ENCODE measurements around the gene PIK3R5.
"Not testable (repeated sequence)": the region's sequence is repeated elsewhere in the genome, so short reads cannot be mapped to it uniquely, and the experiment has no call there.

PIK3R5 gene

GRCh38 chr17:8965394-8966168 lies at the start of gene PIK3R5:
Gene PIK3R5, minus strand, starts transcription at chr17:8965707. Its CDS starts 54,213 bp downstream, at chr17:8911494.
- no peak for DNase-seq

GRCh38 chr17:9011001-9011400 lies 45.5 kb upstream of the PIK3R5 start:
- no peak for DNase-seq

GRCh38 chr17:9009737-9010136 lies 44.2 kb upstream of the PIK3R5 start:
- no peak for DNase-seq

- DNase-seq, result no peak
Measured at GRCh38 chr17:9009096-9009495, 43.6 kb upstream of the PIK3R5 start.

GRCh38 chr17:9007052-9007714 lies 41.7 kb upstream of the PIK3R5 start:
- DNase-seq, result no peak

GRCh38 chr17:9006175-9006767 lies 40.8 kb upstream of the PIK3R5 start:
- DNase-seq, result no peak

GRCh38 chr17:9004961-9005285 lies 39.4 kb upstream of the PIK3R5 start:
- no peak for DNase-seq

- DNase-seq, result no peak
Measured at GRCh38 chr17:9004132-9004960, 38.8 kb upstream of the PIK3R5 start.

GRCh38 chr17:9003355-9004131 lies 38.0 kb upstream of the PIK3R5 start:
- no peak for DNase-seq

- no peak for DNase-seq
Measured at GRCh38 chr17:9002606-9003354, 37.3 kb upstream of the PIK3R5 start.

GRCh38 chr17:9002227-9002605 lies 36.7 kb upstream of the PIK3R5 start:
- no peak for DNase-seq

- DNase-seq, result no peak
Measured at GRCh38 chr17:9001559-9001958, 36.1 kb upstream of the PIK3R5 start.

GRCh38 chr17:8997994-8998628 lies 32.6 kb upstream of the PIK3R5 start:
- DNase-seq, result peak; percentile 52

GRCh38 chr17:8995711-8996110 lies 30.2 kb upstream of the PIK3R5 start:
- DNase-seq, result no peak

- DNase-seq, result peak; percentile 19
Measured at GRCh38 chr17:8994319-8994718, 28.8 kb upstream of the PIK3R5 start.

GRCh38 chr17:8991514-8992285 lies 26.2 kb upstream of the PIK3R5 start:
- DNase-seq, result no peak

GRCh38 chr17:8988263-8988935 lies 22.9 kb upstream of the PIK3R5 start:
- not testable (repeated sequence) for DNase-seq

- no peak for DNase-seq
Measured at GRCh38 chr17:8986295-8986694, 20.8 kb upstream of the PIK3R5 start.

GRCh38 chr17:8985054-8985701 lies 19.7 kb upstream of the PIK3R5 start:
- no peak for DNase-seq

All from SHP77 treated with DMSO at 0.1 percent for 48 hours (cell line).